ENCODE measurements around the gene NTM. TPM values are rescaled to one million over a fixed set of nuclear protein-coding genes. Genes with fewer than 3 reads are reported as not detected.

The NTM gene
- total and polyA plus RNA-seq, 2 of the 8 experiments (the other 6 are each of a cell fraction or from before 2014, with no cell fraction given) = 13.4 to 20.0 TPM

DNA sequence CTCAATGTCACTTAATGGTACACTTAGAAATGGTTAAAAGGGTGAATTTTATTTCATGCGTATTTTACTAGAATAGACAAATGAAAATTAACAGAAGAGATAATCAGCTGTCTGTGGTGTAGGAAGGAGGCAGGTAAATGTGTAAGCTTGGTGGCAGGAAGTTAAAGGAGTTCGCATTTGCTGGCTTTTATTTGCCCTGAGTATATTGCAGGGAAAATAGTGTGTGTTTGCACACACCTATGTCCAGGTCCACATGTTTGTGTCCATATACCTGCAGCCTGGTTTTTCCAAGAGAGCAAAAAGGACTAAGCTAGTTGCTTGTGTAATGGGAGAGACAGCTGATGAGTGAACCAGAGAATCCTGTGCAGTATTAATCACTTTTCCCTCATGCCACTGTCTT is 16.0 kb downstream of the NTM start:
- FAIRE-seq (no peak), DNase-seq (ENCODE audit: low read depth in 1 of 2, low spot score in 2 of 2) (no peak)
- Histone ChIP-seq H3K4me1 (replicated peaks in 1 of 4; ENCODE audit: control insufficient read depth in 3 of 4, insufficient read depth in 4 of 4, low read length in 3 of 4) (no peaks in the 10 kb centered on the region), H3K18ac (ENCODE audit: extremely low read depth, low read length) (no peak overlapping the region), H3K4ac (replicated peaks; ENCODE audit: insufficient read length, low read depth, low read length) (no peak overlapping the region), H4K8ac (ENCODE audit: extremely low read depth, insufficient read depth, low read length) (no peak overlapping the region), H3K27me3 (replicated peaks in 1 of 4; ENCODE audit: control insufficient read depth in 3 of 4, extremely low read depth in 1 of 4, insufficient read depth in 3 of 4, low read length in 3 of 4) (no peaks in the 10 kb centered on the region), H2BK20ac (ENCODE audit: low read length) (no peak overlapping the region), H4K20me1 (replicated peaks in 1 of 2; ENCODE audit: control insufficient read depth in 1 of 2, insufficient read depth in 2 of 2, low read length in 2 of 2) (no peaks in the 10 kb centered on the region), H3K56ac (replicated peaks; ENCODE audit: insufficient read length, low read depth, low read length) (no peak overlapping the region), H3K79me2 (ENCODE audit: control insufficient read depth in 1 of 2, insufficient read depth in 2 of 2, low read length in 2 of 2) (no peaks in the 10 kb centered on the region), H2AFZ (ENCODE audit: low read length) (no peak overlapping the region), H3K14ac (ENCODE audit: insufficient read length) (no peak overlapping the region), H3K23me2 (ENCODE audit: low read depth, low read length) (no peaks in the 10 kb centered on the region), H3K4me2 (ENCODE audit: insufficient read depth in 1 of 2, low read depth in 2 of 2, low read length in 2 of 2) (no peak overlapping the region), H2BK5ac (ENCODE audit: low read depth, low read length) (no peak overlapping the region), H4K91ac (replicated peaks; ENCODE audit: insufficient read length, low read length) (no peak overlapping the region), H2BK120ac (replicated peaks; ENCODE audit: low read depth, low read length) (no peak overlapping the region), H3K79me1 (ENCODE audit: low read depth, low read length) (no peaks in the 10 kb centered on the region), H3K27ac (ENCODE audit: low read depth, low read length) (no peak overlapping the region), H4K5ac (ENCODE audit: insufficient read length, low read depth, low read length) (no peak overlapping the region), H3K9ac (replicated peaks in 1 of 4; ENCODE audit: extremely low read depth in 1 of 4, low read depth in 3 of 4, low read length in 3 of 4) (no peak overlapping the region), H3K36me3 (ENCODE audit: control insufficient read depth in 2 of 4, insufficient read depth in 4 of 4, low read length in 3 of 4) (no peaks in the 10 kb centered on the region), H2BK15ac (ENCODE audit: low read length) (no peak overlapping the region), H3K9me3 (ENCODE audit: insufficient read depth in 2 of 2, low read depth in 1 of 2, low read length in 1 of 2) (no peaks in the 10 kb centered on the region), H3K23ac (ENCODE audit: insufficient read length) (no peak overlapping the region), H2AK5ac (ENCODE audit: low read depth, low read length) (no peak overlapping the region), H3K4me3 (ENCODE audit: extremely low read depth in 1 of 4, insufficient read depth in 2 of 4, low read depth in 3 of 4, low read length in 4 of 4) (no peak overlapping the region), H2BK12ac (ENCODE audit: low read depth, low read length) (no peak overlapping the region)
- POLR2A ChIA-PET (ENCODE audit: partially characterized antibody) = interaction anchor here (0.7 to 1.2 kb wide), 3 partner anchors 18 to 113 kb away, joined by 3 read pairs; no protein-coding TSS in a partner anchor
- CTCF ChIA-PET (ENCODE audit: partially characterized antibody) = interaction anchor here (0.6 to 1.9 kb wide), 7 partner anchors 9 to 193 kb away, joined by 3 to 5 read pairs (median 4); no protein-coding TSS in a partner anchor
- TF ChIP-seq SP2 (IDR thresholded peaks at IDR 0.05; ENCODE audit: low read length) (no peak), HDAC2 (IDR thresholded peaks at IDR 0.05; ENCODE audit: borderline replicate concordance in 1 of 2, low read depth in 2 of 2, low read length in 2 of 2) (no peak), TBP (IDR thresholded peaks at IDR 0.05; ENCODE audit: low read depth, low read length) (no peak)
- 87% methylated on average over 2 of the region's 2 CpGs; no CpG with 5 or more reads in 1 of the 2 experiments for WGBS, 2 experiments (ENCODE audit: extremely low coverage in 1 of 2, insufficient coverage in 1 of 2, insufficient read length in 1 of 2, insufficient replicate concordance in 2 of 2, low coverage in 1 of 2, low lambda C conversion rate in 2 of 2, missing lambda C conversion rate in 1 of 2)
